Measurements from ENCODE around the gene PRAME.
"Not testable (repeated sequence)": the region's sequence is repeated elsewhere in the genome, so short reads cannot be mapped to it uniquely, and the experiment has no call there.

PRAME gene

DNA sequence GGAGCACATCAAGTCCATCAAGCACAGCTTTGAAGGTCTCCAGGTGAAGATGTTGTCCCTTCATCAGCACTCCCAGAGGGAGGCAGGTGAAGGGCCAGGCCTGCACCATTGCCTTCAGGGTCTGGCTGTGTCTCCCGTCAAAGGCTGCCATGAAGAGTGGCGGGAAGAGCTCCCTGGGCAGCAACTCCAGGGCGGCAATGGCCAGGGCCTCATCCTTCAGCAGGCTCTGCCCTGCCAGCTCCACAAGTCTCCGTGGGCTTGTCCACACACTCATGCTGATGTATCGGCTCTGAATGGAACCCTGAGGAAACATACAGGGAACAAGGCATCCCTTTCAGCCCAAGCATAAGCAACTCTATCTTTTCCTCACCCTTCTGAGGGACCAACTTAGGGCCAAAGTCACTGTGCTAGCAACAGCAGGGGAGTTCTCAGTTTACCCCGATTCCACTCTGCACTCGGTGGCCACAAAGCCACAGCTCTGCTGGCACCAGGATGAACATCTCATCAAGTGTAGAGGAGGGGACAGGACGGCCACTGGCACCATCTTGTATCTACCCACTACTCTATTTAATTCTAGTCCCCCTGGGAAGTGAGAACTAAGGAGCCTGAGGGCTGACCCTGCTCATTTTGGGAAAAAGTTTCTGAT lies 8.2 kb downstream of the PRAME start:
- no peak for DNase-seq (ENCODE audit: low read depth)

DNA sequence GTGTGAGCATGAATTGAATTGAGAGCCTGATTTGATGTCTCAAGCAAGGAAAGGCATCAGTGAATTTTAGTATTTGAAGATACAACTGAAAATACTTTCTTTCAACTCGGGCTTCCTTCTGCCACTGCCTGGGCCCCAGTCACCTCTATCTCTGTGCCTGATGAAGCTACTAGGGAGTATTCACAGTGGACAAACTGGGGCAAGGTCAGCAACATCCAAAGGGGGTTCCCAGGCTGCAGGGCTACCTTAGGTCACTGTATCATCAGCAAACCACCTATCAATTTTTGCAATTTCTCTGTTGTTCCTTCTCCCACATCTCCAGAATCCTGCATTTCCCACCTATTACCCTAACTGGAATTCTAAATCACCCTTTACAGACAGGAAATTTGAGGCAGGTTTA lies 10.2 kb downstream of the PRAME start:
- DNase-seq (ENCODE audit: low read depth), result no peak

DNA sequence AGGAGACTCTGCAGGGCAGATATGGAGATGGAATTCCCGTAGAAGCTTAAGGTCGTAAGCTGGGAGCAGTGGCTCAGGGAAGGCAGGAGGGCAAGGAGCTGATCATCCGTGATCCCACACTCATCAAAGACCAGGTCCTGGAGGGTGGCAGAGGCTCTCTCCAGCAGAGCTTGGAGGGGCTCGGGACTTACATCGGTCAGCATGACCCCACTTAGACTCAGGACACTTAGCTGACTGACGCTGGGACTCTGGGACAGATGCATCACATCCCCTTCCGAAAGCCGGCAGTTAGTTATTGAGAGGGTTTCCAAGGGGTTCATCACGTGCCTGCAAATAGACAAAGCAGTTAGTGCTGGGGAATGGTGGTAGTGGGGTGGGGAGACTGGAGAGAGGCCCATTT lies 10.7 kb downstream of the PRAME start:
- DNase-seq (ENCODE audit: low read depth), result no peak

GRCh38 chr22:22547692-22548300 lies 11.3 kb downstream of the PRAME start:
- DNase-seq (ENCODE audit: low read depth), result no peak

GRCh38 chr22:22547226-22547625 lies 11.8 kb downstream of the PRAME start:
- no peak for DNase-seq (ENCODE audit: low read depth)

DNA sequence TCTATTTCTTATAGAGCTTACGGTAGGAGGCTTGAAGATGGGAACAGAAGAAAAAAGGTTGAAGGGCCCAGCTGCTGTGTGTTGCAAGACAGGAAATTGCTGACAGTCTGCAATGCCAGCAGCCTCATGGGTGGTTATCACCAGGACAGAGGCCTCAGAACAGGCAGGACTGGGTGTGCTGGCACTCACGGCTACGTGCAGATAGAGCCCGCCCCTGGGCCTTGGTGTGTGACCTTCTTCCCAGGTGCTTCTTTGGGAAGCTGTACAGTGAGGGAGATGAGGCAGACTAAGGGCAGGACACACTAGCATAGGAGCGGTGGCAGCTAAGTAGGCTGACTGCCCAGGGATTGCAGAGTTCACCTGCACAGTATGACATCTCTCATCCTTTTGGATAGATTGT lies 12.6 kb downstream of the PRAME start:
- no peak for DNase-seq (ENCODE audit: low read depth)

GRCh38 chr22:22545084-22545483 lies 14.0 kb downstream of the PRAME start:
- DNase-seq (ENCODE audit: low read depth), result no peak

- DNase-seq (ENCODE audit: low read depth), result no peak
Measured at GRCh38 chr22:22538226-22538989, 20.7 kb downstream of the PRAME start.

- DNase-seq (ENCODE audit: low read depth), result no peak
Measured at GRCh38 chr22:22536916-22537315, 22.1 kb downstream of the PRAME start.

DNA sequence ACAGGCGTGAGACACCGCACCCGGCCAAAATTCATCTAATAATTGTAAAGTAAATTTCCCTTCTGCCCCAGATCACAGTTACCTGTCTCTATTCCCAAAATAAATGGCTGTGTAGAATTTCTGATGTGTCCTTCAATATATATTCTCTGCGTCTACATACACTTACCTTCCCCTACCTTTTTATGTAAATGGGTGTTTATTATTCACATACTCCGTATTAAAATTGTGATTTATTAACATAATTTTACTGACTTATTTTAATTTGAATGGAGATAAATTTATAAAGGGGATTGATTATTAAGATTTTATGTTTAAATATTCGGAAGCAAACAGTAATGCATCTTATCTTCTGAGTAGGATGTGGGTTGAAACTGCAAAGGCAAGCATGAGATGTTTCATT lies 22.6 kb downstream of the PRAME start:
- no peak for DNase-seq (ENCODE audit: low read depth)

- DNase-seq (ENCODE audit: low read depth), result no peak
Measured at GRCh38 chr22:22535662-22536061, 23.4 kb downstream of the PRAME start.

DNA sequence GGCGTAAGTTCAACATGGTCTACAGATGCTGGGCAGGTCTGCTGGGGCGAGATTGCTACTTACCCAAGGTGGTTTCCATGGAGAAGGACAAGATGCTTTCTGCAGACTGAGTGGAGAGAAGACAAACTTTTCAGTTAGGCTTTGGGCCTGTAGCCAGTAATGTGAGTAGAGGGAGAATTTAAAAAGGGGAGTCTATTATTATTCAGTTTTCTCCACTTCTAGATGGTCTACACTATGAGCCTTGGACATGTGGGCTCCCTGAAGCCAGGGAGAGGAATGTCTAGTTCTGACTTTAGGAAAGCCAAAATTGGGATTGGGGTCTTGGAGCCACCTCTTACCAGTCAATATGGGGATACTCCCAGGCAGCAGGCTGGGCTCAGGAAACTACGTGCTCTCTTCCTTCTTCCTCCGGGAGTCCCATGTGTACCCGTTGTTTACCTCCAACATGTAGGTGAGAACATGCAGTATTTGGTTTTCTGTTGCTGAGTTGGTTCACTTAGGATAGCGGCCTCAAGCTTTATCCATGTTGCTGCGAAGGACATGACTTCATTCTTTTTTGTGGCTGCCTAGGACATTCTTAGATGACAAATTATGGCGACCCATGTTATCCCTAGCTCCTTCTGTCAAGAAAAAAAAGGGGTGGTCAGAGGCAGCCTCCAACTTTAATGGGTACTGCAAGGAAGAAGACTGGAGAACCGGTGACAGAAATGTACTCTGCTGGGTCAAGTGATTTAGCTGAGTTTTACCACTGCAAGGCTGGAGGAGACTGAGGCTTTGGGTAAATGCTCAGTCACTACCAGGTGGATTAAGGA lies 24.3 kb downstream of the PRAME start:
- no peak for DNase-seq (ENCODE audit: low read depth)

DNA sequence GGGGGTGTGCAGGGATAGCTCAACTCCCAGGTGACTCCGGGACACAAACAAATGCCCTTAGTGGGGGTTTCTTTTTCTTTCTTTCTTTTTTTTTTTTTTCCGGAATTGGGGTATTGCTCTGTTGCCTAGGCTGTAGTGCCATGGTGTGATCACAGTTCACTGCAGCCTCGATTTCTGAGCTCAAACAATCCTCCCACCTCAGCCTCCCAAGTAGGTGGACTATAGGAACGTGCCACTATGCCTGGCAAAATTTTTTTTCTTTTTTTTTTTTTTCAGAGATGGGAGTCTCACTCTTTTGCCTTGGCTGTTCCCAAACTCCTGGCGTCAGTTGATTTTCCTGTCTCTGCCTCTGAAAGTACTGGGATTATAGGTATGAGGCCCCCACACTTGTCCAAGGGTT lies 25.2 kb downstream of the PRAME start:
- DNase-seq (ENCODE audit: low read depth), result no peak

- DNase-seq (ENCODE audit: low read depth), result no peak
Measured at GRCh38 chr22:22533417-22533816, 25.6 kb downstream of the PRAME start.

GRCh38 chr22:22532547-22533071 lies 26.5 kb downstream of the PRAME start:
- DNase-seq (ENCODE audit: low read depth), result not testable (repeated sequence)

GRCh38 chr22:22531770-22532546 lies 27.1 kb downstream of the PRAME start:
- DNase-seq (ENCODE audit: low read depth), result no peak

DNA sequence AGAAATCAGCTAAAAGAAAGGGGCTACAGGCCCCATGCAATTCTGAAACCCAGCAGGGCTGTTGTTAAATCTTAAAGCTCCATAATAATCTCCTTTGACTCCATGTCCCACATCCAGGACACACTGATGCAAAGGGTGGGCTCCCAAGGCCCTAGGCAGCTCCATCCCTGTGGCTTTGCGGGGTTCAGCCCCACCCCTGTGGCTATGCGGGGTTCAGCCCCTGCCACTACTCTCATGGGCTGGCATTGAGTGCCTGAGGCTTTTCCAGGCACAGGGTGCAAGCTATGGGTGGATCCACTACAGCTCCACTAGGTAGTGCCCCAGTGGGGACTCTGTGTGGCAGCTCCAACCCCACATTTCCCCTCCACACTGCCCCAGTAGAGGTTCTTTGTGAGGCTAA lies 30.3 kb downstream of the PRAME start:
- no peak for DNase-seq (ENCODE audit: low read depth)

DNA sequence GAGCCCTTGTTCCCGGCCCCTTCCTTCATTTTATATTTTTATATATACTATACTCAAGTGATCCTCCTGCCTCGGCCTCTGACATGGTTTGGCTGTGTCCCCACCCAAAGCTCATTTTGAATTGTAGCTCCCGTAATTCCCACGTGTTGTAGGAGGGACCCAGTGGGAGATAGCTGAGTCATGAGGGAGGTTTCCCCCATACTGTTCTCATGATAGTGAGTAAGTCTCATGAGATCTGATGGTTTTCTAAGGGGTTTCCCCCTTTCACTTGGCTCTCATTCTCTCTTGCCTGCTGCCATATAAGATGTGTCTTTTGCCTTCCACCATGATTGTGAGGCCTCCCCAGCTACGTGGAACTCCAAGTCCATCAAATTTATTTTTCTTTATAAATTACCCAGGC lies 31.8 kb downstream of the PRAME start:
- DNase-seq (ENCODE audit: low read depth), result no peak

DNA sequence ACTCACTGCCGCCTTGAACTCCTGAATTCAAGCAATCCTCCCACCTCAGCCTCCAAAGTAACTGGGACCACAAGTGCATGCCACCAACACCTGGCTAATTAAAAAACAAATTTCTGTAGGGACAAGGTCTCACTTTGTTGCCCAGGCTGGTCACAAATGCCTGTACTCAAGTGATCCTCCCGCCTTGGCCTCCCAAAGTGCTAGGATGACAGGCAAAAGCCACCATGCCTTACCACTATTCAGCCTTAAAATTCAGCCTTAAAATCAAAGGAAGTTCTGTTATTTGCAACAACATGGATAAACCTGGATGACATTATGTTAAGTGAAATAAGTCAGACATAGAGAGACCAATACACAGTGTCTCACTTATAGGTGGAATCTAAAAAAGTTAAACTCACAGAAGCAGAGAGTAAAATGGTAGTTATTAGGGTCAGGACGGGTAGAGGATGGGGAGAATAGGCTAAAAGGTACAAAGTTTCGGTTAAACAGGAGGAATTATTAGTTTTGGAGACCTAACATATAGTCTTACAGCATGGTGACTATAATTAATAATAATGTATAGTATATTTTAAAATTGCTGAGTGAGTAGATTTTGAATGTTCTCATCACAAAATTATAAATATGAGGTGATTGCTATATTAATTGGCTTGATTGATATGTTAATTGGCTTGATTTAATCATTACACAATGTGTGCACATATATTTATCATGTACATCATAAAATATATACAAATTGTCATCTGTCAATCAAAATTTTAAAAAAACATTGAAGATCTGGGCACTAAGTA lies 32.7 kb downstream of the PRAME start:
- DNase-seq (ENCODE audit: low read depth), result no peak

DNA sequence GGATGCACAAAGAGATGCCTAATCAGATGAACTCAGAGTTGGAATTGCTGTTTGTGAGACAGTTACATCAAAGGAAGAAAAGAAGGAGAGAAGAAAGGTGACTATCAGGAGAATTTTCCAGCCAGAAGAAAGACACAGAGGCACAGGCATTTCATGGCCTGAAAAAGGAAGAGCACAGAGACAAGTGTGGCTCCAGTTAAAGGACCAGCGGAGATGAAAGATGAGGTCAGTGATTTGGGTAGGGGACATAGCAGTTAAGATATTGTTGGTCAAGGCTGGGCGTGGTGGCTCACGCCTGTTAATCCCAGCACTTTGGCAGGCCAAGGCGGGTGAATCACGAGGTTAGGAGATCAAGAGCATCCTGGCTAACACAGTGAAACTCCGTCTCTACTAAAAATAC lies 35.6 kb downstream of the PRAME start:
- DNase-seq (ENCODE audit: low read depth), result no peak

DNA sequence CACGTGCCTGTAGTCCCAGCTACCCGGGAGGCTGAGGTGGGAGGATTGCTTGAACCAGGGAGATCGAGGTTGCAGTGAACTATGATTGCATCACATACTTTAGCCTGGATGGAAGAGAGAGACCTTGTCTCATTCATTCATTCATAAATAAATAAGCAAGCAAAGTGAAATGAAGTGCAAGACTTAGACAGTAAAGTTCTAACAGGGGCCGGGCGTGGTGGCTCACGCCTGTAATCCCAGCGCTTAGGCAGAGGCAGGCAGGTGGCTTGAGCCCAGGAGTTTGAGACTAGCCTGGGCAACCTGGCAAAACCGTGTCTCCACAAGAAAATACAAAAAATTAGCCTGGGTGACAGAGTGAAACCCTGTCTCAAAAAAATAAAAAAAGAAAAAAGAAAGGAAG lies 37.4 kb downstream of the PRAME start:
- DNase-seq (ENCODE audit: low read depth), result no peak

All from activated T-cell treated with anti-CD3 and anti-CD28 coated beads for 24 hours (primary cell).